KG1 (cell line): ENCODE measurements around the gene CMBL.
"Not testable (repeated sequence)": the region's sequence is repeated elsewhere in the genome, so short reads cannot be mapped to it uniquely, and the experiment has no call there.

ENCODE experiments used
- DNase-seq: peaks from one replicate; lab custom pipeline; 2025; lab: John Stamatoyannopoulos, UW

The CMBL gene

GRCh38 chr5:10333154-10334006, 25.7 kb upstream of the CMBL start:
- no peak for DNase-seq

- DNase-seq = no peak
These were observed 24.6 kb upstream of the CMBL start for GRCh38 chr5:10332301-10332700.

- no peak for DNase-seq
These were observed 23.7 kb upstream of the CMBL start for GRCh38 chr5:10331341-10331796.

GRCh38 chr5:10330511-10331230, 23.0 kb upstream of the CMBL start:
- no peak for DNase-seq

GRCh38 chr5:10329820-10330481, 22.2 kb upstream of the CMBL start:
- no peak for DNase-seq

- no peak for DNase-seq
These were observed 21.7 kb upstream of the CMBL start for GRCh38 chr5:10329446-10329819.

- no peak for DNase-seq
These were observed 20.6 kb upstream of the CMBL start for GRCh38 chr5:10328323-10328722.

GRCh38 chr5:10324518-10325370, 17.0 kb upstream of the CMBL start:
- DNase-seq = no peak

GRCh38 chr5:10323588-10324488, 16.1 kb upstream of the CMBL start:
- DNase-seq = no peak

GRCh38 chr5:10321882-10322281, 14.2 kb upstream of the CMBL start:
- no peak for DNase-seq

- no peak for DNase-seq
These were observed 13.1 kb upstream of the CMBL start for GRCh38 chr5:10320793-10321192.

- no peak for DNase-seq
These were observed 11.6 kb upstream of the CMBL start for GRCh38 chr5:10319202-10319851.

GRCh38 chr5:10317825-10318682, 10.4 kb upstream of the CMBL start:
- DNase-seq = no peak

GRCh38 chr5:10315824-10316509, 8.3 kb upstream of the CMBL start:
- DNase-seq = no peak

- no peak for DNase-seq
These were observed 7.5 kb upstream of the CMBL start for GRCh38 chr5:10315201-10315600.

GRCh38 chr5:10311595-10312425, 4.1 kb upstream of the CMBL start:
- DNase-seq = no peak

GRCh38 chr5:10310835-10311570, 3.3 kb upstream of the CMBL start:
- DNase-seq = not testable (repeated sequence)
